HG03097 (cell line): Measurements from ENCODE around the gene ZNF575.
A peak's percentile ranks its signal among the peaks of the same experiment; 100 is the strongest.
"Not testable (repeated sequence)": the region's sequence is repeated elsewhere in the genome, so short reads cannot be mapped to it uniquely, and the experiment has no call there.

ENCODE experiments used
- ATAC-seq: cut with Tn5 transposase; IDR thresholded peaks from one replicate; pipeline ENCODE4 v1.9.1; 2021; ENCODE audit not compliant: unreplicated experiment, low FRiP score

Gene ZNF575

GRCh38 chr19:43540381-43540780 is 7.4 kb downstream of the ZNF575 start:
- no peak for ATAC-seq

DNA sequence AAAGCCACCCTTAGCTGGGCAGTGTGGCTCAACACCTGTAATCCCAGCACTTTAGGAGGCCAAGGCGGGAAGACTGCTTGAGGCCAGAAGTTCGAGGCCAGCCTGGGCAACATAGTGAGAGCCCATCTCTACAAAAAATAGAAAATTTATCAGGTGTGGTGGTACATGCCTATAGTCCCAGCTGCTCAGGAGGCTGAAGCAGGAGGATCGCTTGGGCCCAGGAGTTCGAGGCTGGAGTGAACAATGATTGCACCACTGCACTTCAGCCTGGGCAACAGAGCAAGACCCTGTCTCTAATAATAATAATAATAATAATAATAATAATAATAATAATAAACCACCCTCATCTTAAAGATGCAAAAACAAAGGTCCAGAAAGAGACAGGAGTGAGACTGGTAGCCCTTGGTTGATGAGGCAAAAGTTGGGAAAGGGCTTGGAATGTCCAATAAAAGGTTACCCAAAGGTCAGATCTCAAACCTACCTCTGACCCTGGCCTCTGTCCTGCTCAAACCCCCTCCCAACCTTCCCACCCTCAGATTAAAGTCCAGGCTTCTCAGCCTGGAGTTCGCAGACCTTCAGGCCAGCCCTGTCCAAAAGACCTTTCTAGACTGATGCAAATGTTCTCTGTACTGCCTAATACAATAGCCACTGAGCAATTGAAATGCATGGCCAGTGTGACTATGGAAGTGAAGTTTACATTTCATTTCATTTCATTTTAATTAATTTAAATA is 9.1 kb downstream of the ZNF575 start:
- no peak for ATAC-seq

DNA sequence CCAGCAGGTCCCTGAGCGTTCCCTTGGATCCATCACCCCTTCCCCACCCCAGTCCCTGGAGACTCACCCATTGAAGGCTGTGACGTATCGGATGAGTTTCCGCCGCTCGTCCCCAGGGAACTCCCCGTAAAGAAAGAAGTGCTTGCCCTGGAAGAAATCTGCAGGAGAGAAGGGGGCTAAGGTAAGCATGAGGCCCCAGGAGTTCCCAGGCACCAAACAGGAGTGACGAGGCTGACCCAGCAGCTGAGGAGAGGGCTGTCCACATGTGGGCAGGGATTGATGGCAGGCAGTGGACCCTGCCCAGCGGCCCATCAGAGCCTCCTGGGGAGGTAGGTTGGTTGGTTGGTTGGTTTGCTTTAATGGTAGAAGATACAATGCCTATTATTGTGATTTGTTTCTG is 11.1 kb downstream of the ZNF575 start:
- ATAC-seq, result no peak

DNA sequence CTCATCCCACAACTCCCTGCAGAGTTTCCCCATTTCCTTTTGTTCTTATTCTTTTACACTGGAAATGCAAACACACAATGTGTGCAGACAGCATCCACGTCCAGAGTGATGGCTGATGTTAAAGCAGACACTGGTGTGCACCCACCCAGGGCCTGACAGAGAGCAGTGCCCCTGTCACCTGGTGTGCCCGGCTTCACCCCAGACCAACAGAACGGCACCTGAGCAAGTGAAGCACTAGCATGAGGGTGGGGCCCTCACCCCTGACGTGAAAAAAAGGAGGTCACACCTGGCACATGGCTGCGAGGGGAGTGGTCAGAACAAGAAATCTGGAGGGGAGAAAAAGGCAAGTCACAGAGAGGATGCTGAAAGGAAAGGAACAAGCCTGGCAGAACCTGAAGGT is 12.3 kb downstream of the ZNF575 start:
- ATAC-seq, result no peak

GRCh38 chr19:43545981-43546380 is 13.0 kb downstream of the ZNF575 start:
- no peak for ATAC-seq

DNA sequence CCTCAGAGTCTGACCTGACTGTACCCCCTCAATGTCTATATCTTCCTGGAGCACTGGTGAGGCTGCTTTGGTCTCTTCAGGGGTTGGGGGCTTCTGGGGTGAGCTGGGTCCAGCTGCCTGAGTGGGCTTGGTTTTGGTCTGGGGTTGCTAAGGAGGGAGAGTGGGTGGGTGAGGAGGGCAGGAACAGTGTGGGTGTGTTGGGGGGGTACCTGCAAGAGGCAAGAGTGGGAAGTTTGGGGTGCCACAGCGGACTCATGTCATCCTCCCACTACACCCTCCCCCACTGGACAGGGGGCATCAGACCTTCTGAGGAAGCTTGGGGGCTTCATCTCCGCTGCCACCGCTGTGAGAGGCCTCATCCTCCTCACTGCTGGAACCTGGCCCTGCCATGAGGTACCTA is 13.6 kb downstream of the ZNF575 start:
- no peak for ATAC-seq

GRCh38 chr19:43547926-43548325 is 14.9 kb downstream of the ZNF575 start:
- ATAC-seq, result not testable (repeated sequence)

DNA sequence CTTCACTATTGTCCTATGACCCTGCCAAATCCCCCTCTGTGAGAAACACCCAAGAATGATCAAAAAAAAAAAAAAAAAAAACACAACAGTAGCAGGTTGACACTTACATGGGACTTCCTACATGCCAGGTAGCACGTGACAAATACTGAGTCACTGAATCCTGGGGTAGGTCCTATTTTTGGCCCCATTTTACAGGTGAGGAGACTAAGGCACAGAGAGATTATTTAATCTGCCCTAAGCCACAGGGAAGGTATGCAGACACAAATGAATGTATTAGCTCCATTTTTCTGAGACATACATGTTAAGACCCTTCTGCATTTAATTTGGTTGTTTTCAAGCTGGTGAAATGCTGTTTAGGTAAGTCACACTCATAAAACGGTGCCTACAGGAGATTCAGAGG is 15.7 kb downstream of the ZNF575 start:
- no peak for ATAC-seq

- no peak for ATAC-seq
These were observed 18.6 kb downstream of the ZNF575 start for GRCh38 chr19:43551399-43552197.

- no peak for ATAC-seq
These were observed 19.1 kb downstream of the ZNF575 start for GRCh38 chr19:43552198-43552450.

DNA sequence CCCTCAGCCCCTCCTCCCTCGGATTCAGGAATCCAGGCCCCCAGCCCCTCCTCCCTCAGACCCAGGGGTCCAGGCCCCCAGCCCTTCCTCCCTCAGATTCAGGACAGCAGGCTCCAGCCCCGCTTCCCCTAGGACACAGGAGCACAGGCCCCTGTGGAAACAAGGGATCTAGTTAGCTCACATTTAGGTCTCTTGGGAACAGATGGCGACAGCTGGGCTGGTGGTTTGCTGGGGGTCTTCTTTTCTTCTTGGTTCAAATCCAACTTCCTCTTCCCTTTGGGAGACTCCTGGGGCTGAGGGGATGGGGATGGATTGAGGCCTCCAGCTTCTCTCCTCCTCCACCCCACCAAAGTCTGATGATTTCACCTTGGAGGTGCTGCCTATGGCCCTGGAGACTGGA is 19.6 kb downstream of the ZNF575 start:
- ATAC-seq, result no peak

- ATAC-seq, result no peak
These were observed 20.7 kb downstream of the ZNF575 start for GRCh38 chr19:43553656-43554055.

GRCh38 chr19:43554317-43554895 is 21.4 kb downstream of the ZNF575 start:
- ATAC-seq, result no peak

GRCh38 chr19:43555185-43555770 is 22.3 kb downstream of the ZNF575 start:
- no peak for ATAC-seq

DNA sequence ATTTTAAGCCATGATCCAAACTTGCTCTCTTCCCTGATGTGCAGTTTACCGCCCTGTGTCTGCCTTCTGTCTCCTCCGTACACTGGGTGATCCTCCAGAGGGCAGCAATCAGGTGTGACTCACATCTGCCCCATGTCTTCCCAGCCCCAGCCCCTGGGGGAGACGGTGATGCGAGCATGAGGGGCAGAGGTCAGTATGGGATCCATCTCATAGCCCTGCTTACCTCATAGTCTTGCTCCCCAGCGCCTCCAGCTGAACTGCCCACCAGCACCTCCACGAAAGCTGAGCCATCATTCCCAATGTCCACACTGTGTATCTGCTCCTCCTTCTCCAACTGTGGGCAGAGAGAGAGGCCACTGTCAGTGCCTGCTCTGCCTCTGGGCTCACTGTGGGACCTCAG is 27.7 kb downstream of the ZNF575 start:
- ATAC-seq, result no peak

GRCh38 chr19:43561139-43561970 is 28.4 kb downstream of the ZNF575 start:
- ATAC-seq, result no peak

GRCh38 chr19:43562226-43562697 is 29.3 kb downstream of the ZNF575 start:
- no peak for ATAC-seq

DNA sequence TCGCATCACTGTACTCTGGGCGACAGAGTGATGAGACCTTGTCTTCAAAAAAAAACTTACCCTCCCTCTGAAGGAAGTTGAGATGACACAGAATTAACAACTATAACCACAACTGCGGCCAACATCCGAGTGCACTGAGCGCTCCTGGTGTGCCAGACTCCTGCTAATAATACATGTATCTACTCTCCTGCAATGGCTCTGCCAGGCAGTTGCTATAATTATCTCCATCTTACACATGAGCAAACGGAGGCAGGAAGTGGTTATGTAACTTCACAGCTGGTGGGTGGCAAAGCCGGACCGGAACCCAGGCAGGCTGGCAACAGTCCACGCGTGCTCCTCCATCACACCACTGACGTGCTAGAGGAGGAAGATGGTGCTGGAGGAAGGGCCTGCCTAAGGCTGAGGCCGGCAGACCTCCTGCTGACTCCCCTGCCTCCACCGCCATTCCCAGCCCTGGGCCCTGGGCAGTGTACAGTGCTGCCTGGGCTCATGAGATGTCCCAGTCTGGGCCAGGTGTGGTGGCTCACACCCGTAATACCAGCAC is 29.8 kb downstream of the ZNF575 start:
- ATAC-seq, result peak; percentile 74

- no peak for ATAC-seq
These were observed 30.9 kb downstream of the ZNF575 start for GRCh38 chr19:43563816-43564457.

DNA sequence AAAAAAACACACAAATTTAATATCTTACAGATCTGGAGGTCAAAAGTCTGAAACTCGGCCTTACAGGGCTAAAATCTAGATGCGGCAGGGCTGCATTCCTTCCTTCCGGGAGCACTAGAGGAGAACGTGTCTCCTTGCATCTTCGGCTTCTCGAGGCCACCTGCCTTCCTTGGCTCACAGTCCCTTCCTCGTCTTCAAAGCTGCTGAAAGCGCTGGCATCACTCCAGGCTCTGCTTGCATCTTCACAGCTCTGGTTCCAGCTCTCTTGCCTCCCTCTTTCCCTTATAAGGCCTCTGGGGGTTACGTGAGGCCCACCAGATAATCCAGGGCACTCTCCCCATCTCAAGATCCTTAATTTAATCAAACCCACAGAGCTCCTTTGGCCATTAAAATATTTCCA is 31.8 kb downstream of the ZNF575 start:
- no peak for ATAC-seq
